ENCODE measurements around the gene MINDY4.

The MINDY4 gene

GRCh38 chr7:30771174-30771879, at the start of gene MINDY4:
TSS of gene MINDY4 (plus strand) at chr7:30771417. CDS start at chr7:30771494, 77 bp downstream.
- peak; percentile 22 to 59 for DNase-seq (ENCODE audit: low read depth in 2 of 2)

- no peak for DNase-seq (ENCODE audit: low read depth in 2 of 2)
Measured at GRCh38 chr7:30722187-30722586, 49.0 kb upstream of the MINDY4 start.

- no peak for DNase-seq (ENCODE audit: low read depth in 2 of 2)
Measured at GRCh38 chr7:30722671-30723070, 48.5 kb upstream of the MINDY4 start.

GRCh38 chr7:30723776-30724175, 47.4 kb upstream of the MINDY4 start:
- DNase-seq (ENCODE audit: low read depth in 2 of 2) = no peak

- no peak for DNase-seq (ENCODE audit: low read depth in 2 of 2)
Measured at GRCh38 chr7:30726296-30727006, 44.8 kb upstream of the MINDY4 start.

- peak in 1 of 2 donors; percentile 14 for DNase-seq (ENCODE audit: low read depth in 2 of 2)
Measured at GRCh38 chr7:30727061-30727945, 43.9 kb upstream of the MINDY4 start.

- DNase-seq (ENCODE audit: low read depth in 2 of 2) = no peak
Measured at GRCh38 chr7:30728591-30729100, 42.6 kb upstream of the MINDY4 start.

GRCh38 chr7:30729642-30730041, 41.6 kb upstream of the MINDY4 start:
- no peak for DNase-seq (ENCODE audit: low read depth in 2 of 2)

- no peak for DNase-seq (ENCODE audit: low read depth in 2 of 2)
Measured at GRCh38 chr7:30730097-30730496, 41.1 kb upstream of the MINDY4 start.

- DNase-seq (ENCODE audit: low read depth in 2 of 2) = no peak
Measured at GRCh38 chr7:30730996-30731395, 40.2 kb upstream of the MINDY4 start.

GRCh38 chr7:30731581-30731980, 39.6 kb upstream of the MINDY4 start:
- DNase-seq (ENCODE audit: low read depth in 2 of 2) = no peak

- no peak for DNase-seq (ENCODE audit: low read depth in 2 of 2)
Measured at GRCh38 chr7:30732606-30733005, 38.6 kb upstream of the MINDY4 start.

GRCh38 chr7:30733216-30733615, 38.0 kb upstream of the MINDY4 start:
- DNase-seq (ENCODE audit: low read depth in 2 of 2) = no peak

GRCh38 chr7:30733691-30734090, 37.5 kb upstream of the MINDY4 start:
- DNase-seq (ENCODE audit: low read depth in 2 of 2) = no peak

- DNase-seq (ENCODE audit: low read depth in 2 of 2) = no peak
Measured at GRCh38 chr7:30734497-30734896, 36.7 kb upstream of the MINDY4 start.

GRCh38 chr7:30735631-30736030, 35.6 kb upstream of the MINDY4 start:
- DNase-seq (ENCODE audit: low read depth in 2 of 2) = no peak

GRCh38 chr7:30736291-30736690, 34.9 kb upstream of the MINDY4 start:
- DNase-seq (ENCODE audit: low read depth in 2 of 2) = no peak

GRCh38 chr7:30738026-30738915, 32.9 kb upstream of the MINDY4 start:
- DNase-seq (ENCODE audit: low read depth in 2 of 2) = no peak

GRCh38 chr7:30739691-30740090, 31.5 kb upstream of the MINDY4 start:
- DNase-seq (ENCODE audit: low read depth in 2 of 2) = no peak

GRCh38 chr7:30740417-30741181, 30.6 kb upstream of the MINDY4 start:
- peak; percentile 25 to 47 for DNase-seq (ENCODE audit: low read depth in 2 of 2)
